Activated CD4-positive, alpha-beta memory T cell treated with anti-CD3 and anti-CD28 coated beads for 36 hours (primary cell): ENCODE results near the gene OMG. TPM values are rescaled to one million over a fixed set of nuclear protein-coding genes. Genes with fewer than 3 reads are reported as not detected.

Experiments used
- CTCF ChIA-PET: fragments of 350-600 bp; sonication (Branson Sonifier 250); formaldehyde crosslinking; loops from one replicate; lab custom pipeline; 2021; ENCODE audit warnings: antibody characterized with exemption, inconsistent platforms; lab: Charles Lee
- POLR2A ChIA-PET: fragments of 350-600 bp; sonication (Branson Sonifier 250); formaldehyde crosslinking; loops from one replicate; lab custom pipeline; 2021; ENCODE audit warnings: antibody characterized with exemption; lab: Charles Lee
- DNase-seq: peaks from one replicate; pipeline ENCODE4 v3.0.0-alpha.2; 2020
- H3K27ac Mint-ChIP-seq: one replicate; pipeline ENCODE4 v1.8.0; 2021; ENCODE audit warnings: mixed read lengths
- H3K27me3 Mint-ChIP-seq: one replicate; pipeline ENCODE4 v1.8.0; 2021; ENCODE audit warnings: mixed read lengths
- H3K36me3 Mint-ChIP-seq: one replicate; pipeline ENCODE4 v1.8.0; 2021; ENCODE audit warnings: mixed read lengths
- H3K4me1 Mint-ChIP-seq: one replicate; pipeline ENCODE4 v1.8.0; 2021; ENCODE audit warnings: low read depth, mixed read lengths
- H3K4me3 Mint-ChIP-seq: one replicate; pipeline ENCODE4 v1.8.0; 2021; ENCODE audit warnings: mild to moderate bottlenecking, mixed read lengths
- H3K9me3 Mint-ChIP-seq: one replicate; pipeline ENCODE4 v1.8.0; 2021; ENCODE audit warnings: mixed read lengths
- intact Hi-C: fragments of 100-400 bp; cut with micrococcal nuclease; formaldehyde crosslinking; loops from one replicate; pipeline ENCODE4 v1.15.1; 2023
- total RNA-seq, 2 experiments: library from RNA; stranded (reverse); gene quantifications; one replicate each; pipeline ENCODE4 v1.2.3, GENCODE V29; 2021

The OMG gene
- total RNA-seq, 2 experiments from 2014 or later = 0.15 to 0.19 TPM

- Mint-ChIP-seq H3K27ac (no peak overlapping the region), H3K27me3 (no peaks in the 10 kb centered on the region), H3K9me3 (no peaks in the 10 kb centered on the region), H3K36me3 (no peaks in the 10 kb centered on the region), H3K4me1 (no peaks in the 10 kb centered on the region), H3K4me3 (no peak overlapping the region)
- DNase-seq = no peak
- CTCF ChIA-PET = interaction anchor here (1.1 to 1.4 kb wide), 2 partner anchors 39 to 118 kb away, joined by 3 to 4 read pairs; no protein-coding TSS in a partner anchor
- intact Hi-C loops = no loop called here
- POLR2A ChIA-PET = no interaction called here
These were observed 42.4 kb downstream of the OMG start for GRCh38 chr17:31254654-31255053.

GRCh38 chr17:31252741-31253140, 44.3 kb downstream of the OMG start:
- POLR2A ChIA-PET = no interaction called here
- no peaks in the 10 kb centered on the region for H3K9me3 Mint-ChIP-seq
- intact Hi-C loops = no loop called here
- CTCF ChIA-PET = no interaction called here
- H3K27me3 Mint-ChIP-seq = no peaks in the 10 kb centered on the region
- no peaks in the 10 kb centered on the region for H3K4me1 Mint-ChIP-seq
- no peaks in the 10 kb centered on the region for H3K36me3 Mint-ChIP-seq
- no peak overlapping the region for H3K4me3 Mint-ChIP-seq
- H3K27ac Mint-ChIP-seq = no peak overlapping the region
- no peak for DNase-seq

GRCh38 chr17:31251970-31252328, 45.1 kb downstream of the OMG start:
- ChIA-PET POLR2A (no interaction called here), CTCF (interaction anchor here (0.8 kb wide), 1 partner anchor 14 kb away, joined by 6 read pairs; no protein-coding TSS in a partner anchor)
- no peaks in the 10 kb centered on the region for H3K27me3 Mint-ChIP-seq

DNA sequence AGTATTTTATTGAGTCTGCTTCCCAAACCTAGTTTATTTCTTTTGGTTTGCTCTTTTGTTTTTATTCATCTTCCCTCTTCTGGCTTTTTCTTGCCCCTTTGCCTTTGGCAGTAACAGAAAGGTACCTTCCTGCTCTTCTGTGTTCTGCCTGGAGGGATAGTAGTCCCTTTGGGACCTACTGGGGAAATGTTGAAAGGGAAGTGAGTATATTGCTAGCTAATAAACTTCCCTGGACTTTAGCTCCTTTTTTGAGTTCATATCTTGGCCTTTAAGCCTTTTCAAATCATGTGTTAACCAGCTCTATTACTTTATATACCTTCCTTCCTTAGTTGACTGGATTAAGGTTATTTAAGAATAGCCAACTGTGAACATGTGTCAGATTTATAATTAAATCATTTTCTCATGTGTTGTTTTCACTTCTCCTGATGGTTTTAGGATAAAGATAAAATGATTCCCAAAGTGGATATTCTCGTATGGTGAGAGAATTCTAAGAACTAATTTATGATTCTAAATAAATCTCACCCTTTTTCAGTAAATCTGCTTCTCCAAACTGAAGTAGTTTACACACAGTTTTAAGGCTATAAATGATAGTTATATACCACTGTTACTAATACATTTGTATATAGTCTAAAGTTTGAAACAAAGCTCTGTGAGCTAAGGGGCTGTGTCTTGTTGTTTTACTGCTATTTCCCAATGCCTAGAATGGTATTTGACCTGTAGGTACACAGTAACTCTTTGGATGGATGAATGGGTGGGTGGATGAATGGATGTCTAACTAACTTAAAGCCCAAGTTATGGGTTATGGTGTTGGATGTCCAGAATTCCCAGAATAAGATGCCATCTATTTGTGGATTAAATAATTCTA, 45.7 kb downstream of the OMG start:
- ChIA-PET CTCF (interaction anchor here (0.8 to 0.9 kb wide), 2 partner anchors 15 to 121 kb away, joined by 3 to 6 read pairs; no protein-coding TSS in a partner anchor), POLR2A (no interaction called here)
- Mint-ChIP-seq H3K4me1 (no peaks in the 10 kb centered on the region), H3K4me3 (no peak overlapping the region), H3K27ac (no peak overlapping the region), H3K36me3 (no peaks in the 10 kb centered on the region), H3K27me3 (no peaks in the 10 kb centered on the region), H3K9me3 (no peaks in the 10 kb centered on the region)
- intact Hi-C loops = no loop called here
- no peak for DNase-seq

More at GRCh38 chr17:31251970-31252328, 45.1 kb downstream of the OMG start:
- H3K9me3 Mint-ChIP-seq = no peaks in the 10 kb centered on the region
- intact Hi-C loops = no loop called here
- H3K4me1 Mint-ChIP-seq = no peaks in the 10 kb centered on the region
- DNase-seq = no peak
- H3K27ac Mint-ChIP-seq = no peak overlapping the region
- H3K36me3 Mint-ChIP-seq = no peaks in the 10 kb centered on the region
- no peak overlapping the region for H3K4me3 Mint-ChIP-seq

GRCh38 chr17:31250229-31250628, 46.8 kb downstream of the OMG start:
- no peak overlapping the region for H3K4me3 Mint-ChIP-seq
- H3K9me3 Mint-ChIP-seq = no peaks in the 10 kb centered on the region
- DNase-seq = no peak
- H3K27ac Mint-ChIP-seq = no peak overlapping the region
- H3K36me3 Mint-ChIP-seq = no peaks in the 10 kb centered on the region
- no peaks in the 10 kb centered on the region for H3K4me1 Mint-ChIP-seq
- intact Hi-C loops = no loop called here
- POLR2A ChIA-PET = no interaction called here
- no peaks in the 10 kb centered on the region for H3K27me3 Mint-ChIP-seq
- CTCF ChIA-PET = interaction anchor here (0.9 kb wide), 1 partner anchor 122 kb away, joined by 3 read pairs; no protein-coding TSS in a partner anchor

DNA sequence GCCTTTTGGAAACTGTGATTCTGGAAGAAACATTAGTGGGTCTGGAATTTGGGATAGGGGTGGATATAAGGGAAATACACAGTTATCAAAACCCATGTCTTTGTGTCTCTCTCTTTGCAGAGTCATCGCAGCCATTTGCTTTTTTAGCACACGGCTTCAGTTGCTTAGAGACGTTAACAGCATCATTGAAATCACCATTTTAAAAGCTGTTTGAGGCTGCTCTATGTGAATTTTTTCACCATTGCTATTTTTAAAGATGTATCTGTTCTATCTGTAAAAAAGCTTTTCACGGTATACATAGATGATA, 47.3 kb downstream of the OMG start:
- H3K36me3 Mint-ChIP-seq = no peaks in the 10 kb centered on the region
- POLR2A ChIA-PET = no interaction called here

GRCh38 chr17:31248986-31249834, 47.8 kb downstream of the OMG start:
- H3K36me3 Mint-ChIP-seq = no peaks in the 10 kb centered on the region
- CTCF ChIA-PET = interaction anchor here (0.6 kb wide), 1 partner anchor 463 kb away, joined by 3 read pairs; no protein-coding TSS in a partner anchor
- no peak overlapping the region for H3K4me3 Mint-ChIP-seq

More for the DNA sequence above, 47.3 kb downstream of the OMG start:
- no peak overlapping the region for H3K4me3 Mint-ChIP-seq
- H3K9me3 Mint-ChIP-seq = no peaks in the 10 kb centered on the region
- no peaks in the 10 kb centered on the region for H3K27me3 Mint-ChIP-seq
- intact Hi-C loops = no loop called here
- no peak for DNase-seq
- H3K27ac Mint-ChIP-seq = no peak overlapping the region
- no peaks in the 10 kb centered on the region for H3K4me1 Mint-ChIP-seq
- CTCF ChIA-PET = no interaction called here

More at GRCh38 chr17:31248986-31249834, 47.8 kb downstream of the OMG start:
- no peaks in the 10 kb centered on the region for H3K27me3 Mint-ChIP-seq
- no peak for DNase-seq
- intact Hi-C loops = no loop called here
- H3K9me3 Mint-ChIP-seq = no peaks in the 10 kb centered on the region
- H3K4me1 Mint-ChIP-seq = no peaks in the 10 kb centered on the region
- no peak overlapping the region for H3K27ac Mint-ChIP-seq
- POLR2A ChIA-PET = no interaction called here

Other genes with a start within 250 kb of the OMG start
- gene NF1, start 202.3 kb downstream of the OMG start, total RNA-seq = 10 to 100 TPM; 26.5 to 27.0 TPM
- 10 to 100 TPM; 14.1 to 15.9 TPM for gene EVI2B, start 16.8 kb upstream of the OMG start, total RNA-seq
- gene EVI2A, start 24.4 kb upstream of the OMG start, total RNA-seq = 10 to 100 TPM; 24.5 to 25.5 TPM
- gene RAB11FIP4, start 94.4 kb upstream of the OMG start, total RNA-seq = 10 to 100 TPM; 35.0 to 35.6 TPM